DMS114 treated with DMSO at 0.1 percent for 48 hours (cell line): ENCODE results near the gene ARMC3.
"Not testable (repeated sequence)": the region's sequence is repeated elsewhere in the genome, so short reads cannot be mapped to it uniquely, and the experiment has no call there.

Experiments
- DNase-seq: peaks from one replicate; lab custom pipeline; 2025; ENCODE audit not compliant: unreplicated experiment; lab: John Stamatoyannopoulos, UW

The ARMC3 gene, protein sequence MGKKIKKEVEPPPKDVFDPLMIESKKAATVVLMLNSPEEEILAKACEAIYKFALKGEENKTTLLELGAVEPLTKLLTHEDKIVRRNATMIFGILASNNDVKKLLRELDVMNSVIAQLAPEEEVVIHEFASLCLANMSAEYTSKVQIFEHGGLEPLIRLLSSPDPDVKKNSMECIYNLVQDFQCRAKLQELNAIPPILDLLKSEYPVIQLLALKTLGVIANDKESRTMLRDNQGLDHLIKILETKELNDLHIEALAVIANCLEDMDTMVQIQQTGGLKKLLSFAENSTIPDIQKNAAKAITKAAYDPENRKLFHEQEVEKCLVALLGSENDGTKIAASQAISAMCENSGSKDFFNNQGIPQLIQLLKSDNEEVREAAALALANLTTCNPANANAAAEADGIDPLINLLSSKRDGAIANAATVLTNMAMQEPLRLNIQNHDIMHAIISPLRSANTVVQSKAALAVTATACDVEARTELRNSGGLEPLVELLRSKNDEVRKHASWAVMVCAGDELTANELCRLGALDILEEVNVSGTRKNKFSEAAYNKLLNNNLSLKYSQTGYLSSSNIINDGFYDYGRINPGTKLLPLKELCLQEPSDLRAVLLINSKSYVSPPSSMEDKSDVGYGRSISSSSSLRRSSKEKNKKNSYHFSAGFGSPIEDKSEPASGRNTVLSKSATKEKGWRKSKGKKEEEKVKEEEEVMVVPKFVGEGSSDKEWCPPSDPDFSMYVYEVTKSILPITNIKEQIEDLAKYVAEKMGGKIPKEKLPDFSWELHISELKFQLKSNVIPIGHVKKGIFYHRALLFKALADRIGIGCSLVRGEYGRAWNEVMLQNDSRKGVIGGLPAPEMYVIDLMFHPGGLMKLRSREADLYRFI

DNA sequence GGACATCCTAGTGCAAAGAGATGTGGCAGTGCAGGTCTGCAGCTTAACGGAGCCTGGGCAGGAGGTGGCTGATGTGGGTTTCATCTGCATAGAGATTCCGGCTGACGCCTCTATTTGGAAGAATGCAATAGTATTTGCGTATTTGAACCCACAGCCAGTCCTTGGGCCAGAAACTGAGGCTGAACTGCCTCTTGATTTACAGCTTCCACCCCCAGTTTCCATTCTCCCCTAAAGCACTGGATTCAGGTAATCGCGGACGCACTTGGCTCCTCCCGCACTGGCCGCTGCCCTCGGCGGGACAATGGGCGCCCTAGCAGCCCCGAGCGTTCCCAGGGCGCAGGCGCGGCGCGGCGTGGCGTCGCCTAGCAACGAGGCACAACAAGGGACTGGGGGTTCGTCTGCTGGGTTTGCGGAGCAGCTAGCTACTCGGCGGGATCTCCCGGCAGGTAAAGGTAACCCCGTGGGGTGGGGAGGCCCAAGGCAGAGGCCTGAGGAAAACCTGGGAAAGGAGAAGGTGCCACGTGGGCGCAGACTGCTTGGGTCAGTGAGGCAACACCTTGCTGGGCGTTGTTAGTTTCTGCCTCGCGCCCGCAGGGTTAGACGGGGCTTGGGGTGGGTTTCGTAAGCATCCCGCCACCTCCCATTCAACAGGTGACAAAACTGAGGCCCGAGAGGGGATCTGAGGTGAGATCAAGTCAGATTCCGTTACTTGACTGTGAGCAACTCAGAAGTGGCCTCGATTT lies at the start of gene ARMC3:
ARMC3 (plus strand) TSS at position 393 of the 743 bp plus-strand sequence. CDS start 3,944 bp downstream, outside the sequence.
- DNase-seq: peak; percentile 48

GRCh38 chr10:22891797-22892196 lies 36.1 kb upstream of the ARMC3 start:
- no peak for DNase-seq

DNA sequence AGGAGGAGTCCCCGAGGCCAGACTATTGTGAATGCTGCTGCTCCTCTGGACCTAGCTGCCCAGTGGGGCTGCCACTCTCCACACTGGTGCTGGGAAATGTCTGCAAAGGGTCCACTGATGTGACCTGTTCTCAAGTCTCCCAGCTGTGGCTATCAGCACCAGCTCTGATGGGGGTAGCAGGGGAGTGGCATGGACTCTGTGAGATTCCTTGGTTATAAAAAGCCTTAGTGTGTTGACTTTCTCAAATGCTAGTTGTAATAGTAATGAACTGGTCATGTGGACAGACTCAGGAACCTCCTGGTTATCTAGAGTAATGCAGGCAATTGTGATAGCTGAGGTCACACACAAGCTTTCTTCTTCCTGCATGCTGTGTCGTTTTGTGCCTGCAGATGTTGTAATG lies 34.1 kb upstream of the ARMC3 start:
- no peak for DNase-seq

GRCh38 chr10:22894714-22895113 lies 33.1 kb upstream of the ARMC3 start:
- no peak for DNase-seq

GRCh38 chr10:22895252-22895651 lies 32.6 kb upstream of the ARMC3 start:
- no peak for DNase-seq

DNA sequence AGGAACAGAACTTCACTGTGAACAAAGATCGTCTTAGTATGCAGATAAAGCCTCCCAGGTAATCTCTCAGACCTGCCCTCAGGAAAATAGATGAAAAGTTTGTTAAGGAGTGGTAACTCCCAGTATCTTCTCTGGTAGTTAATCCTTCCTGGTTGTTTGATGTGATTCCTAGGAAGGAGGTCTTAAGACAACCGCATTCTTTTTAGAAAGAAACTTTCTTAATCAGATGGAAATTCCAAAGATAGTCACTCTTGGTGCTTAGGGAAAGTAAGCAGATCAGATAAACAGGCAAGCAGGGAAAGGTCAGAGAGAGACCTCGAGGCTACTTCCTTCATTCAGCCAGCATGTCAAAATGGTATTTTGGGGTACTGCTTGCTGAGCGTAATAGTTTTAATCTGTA lies 30.5 kb upstream of the ARMC3 start:
- no peak for DNase-seq

DNA sequence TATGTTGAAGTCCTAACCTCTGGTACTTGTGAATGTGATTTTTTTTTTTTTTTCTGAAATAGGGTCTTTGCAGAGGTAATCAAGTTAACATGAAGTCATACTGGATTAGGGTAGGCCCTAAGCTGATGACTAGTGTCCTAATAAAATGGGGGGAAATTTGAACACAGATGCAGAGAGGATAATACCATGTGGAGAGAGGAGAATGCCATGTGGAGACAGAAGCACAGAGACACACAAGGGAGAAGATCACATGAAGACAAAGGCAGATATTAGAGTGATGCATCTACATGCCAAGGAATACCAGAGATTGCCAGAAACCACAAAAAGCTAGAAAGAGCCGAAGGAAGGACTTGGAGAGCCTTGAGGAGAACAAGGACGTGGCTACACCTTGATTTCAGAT lies 28.5 kb upstream of the ARMC3 start:
- DNase-seq: no peak

DNA sequence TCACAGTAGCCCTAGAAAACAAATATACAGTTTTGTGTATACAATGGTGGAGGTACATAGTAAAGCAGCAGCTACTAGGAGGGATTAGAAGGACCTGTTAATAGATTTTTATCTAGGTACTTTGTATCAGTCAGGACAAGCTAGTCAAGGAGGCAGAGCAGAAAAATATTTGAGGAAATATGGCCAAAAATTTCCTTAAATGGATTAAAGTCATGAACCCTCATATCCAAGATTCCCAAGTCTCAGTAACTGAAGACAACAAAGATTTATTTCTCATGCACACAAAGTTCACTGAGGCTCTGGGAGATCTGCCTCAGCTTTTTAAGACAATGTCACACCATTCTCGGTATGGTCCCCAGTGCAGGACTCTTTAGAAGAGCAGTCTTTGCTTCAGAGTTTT lies 28.1 kb upstream of the ARMC3 start:
- DNase-seq: no peak

GRCh38 chr10:22900841-22901601 lies 26.8 kb upstream of the ARMC3 start:
- no peak for DNase-seq

DNA sequence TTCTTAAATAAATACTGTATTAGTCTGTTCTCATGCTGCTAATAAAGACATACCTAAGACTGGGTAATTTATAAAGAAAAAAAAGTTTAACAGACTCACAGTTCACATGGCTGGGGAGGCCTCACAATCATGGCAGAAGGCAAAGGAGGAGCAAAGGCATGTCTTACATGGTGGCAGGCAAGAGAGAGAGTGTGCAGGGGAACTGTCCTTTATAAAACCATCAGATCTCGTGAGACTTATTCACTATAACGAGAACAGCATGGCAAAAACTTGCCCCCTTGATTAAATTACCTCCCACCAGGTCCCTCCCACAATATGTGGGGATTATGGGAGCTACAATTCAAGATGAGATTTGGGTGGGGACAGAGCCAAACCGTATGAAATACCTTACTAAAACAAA lies 25.7 kb upstream of the ARMC3 start:
- not testable (repeated sequence) for DNase-seq

DNA sequence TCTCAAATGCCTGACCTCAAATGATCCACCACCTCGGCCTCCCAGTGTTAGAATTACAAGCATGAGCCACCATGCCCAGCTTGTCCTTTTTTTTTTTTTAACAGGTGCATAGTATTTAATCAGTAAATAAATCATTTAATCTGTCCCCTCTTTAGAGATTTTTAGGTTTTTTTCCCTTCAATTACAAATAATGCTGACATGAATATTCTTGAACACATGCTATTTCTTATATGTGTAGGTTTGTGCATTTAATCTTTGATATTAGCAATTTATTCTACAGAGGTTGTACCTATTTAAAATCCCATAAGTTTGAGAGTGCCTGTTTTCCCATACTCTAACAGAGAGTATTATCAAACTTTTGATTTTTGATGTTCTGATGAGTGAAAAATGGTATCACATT lies 24.2 kb upstream of the ARMC3 start:
- no peak for DNase-seq

DNA sequence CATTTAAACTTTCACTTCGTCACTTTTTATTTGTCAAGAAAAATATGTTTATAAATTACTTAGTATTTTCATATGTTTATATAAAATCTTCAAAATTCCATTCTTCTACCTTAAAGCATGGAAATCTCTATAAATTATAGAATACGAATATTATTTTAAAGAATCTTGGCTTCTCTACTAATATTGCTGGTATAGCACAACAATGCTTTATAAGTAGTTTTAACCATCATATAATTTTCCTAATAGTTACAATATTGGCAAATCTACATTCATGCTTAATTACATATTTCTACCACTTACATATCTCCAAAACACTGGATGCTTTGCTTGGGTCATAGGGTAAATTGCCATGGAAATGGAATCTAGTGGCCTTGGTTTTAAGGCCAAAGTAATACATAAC lies 21.1 kb upstream of the ARMC3 start:
- DNase-seq: no peak

DNA sequence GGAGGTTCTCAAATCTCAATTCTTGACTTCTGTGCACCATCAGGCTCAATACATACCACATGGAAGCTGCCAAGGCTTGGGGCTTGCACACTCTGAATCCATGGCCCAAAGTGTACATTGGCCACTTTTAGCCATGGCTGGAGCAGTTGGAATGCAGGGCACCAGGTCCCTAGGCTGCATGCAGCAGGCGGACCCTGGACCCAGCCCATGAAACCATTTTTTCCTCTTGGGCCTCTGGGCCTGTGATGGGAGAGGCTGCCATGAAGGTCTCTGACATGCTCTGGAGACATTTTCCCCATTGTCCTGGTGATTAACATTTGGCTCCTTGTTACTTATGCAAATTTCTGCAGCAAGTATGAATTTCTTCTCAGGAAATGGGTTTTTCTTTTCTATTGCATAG lies 19.0 kb upstream of the ARMC3 start:
- no peak for DNase-seq

DNA sequence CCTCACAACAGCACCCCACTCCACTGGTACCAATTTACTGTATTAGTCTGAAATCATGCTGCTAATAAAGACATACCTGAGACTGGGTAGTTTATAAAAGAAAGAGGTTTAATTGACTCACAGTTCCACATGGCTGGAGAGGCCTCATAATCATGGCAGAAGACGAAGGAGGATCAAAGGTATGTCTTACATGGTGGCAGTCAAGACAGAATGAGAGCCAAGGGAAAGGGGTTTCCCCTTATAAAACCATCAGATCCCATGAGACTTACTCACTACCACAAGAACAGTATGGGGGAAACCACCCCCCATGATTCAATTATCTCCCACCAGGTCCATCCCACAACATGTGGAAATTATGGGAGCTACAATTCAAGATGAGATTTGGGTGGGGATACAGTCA lies 18.2 kb upstream of the ARMC3 start:
- DNase-seq: not testable (repeated sequence)

- no peak for DNase-seq
Observed at GRCh38 chr10:22911067-22911466, 16.8 kb upstream of the ARMC3 start.

GRCh38 chr10:22911889-22912762 lies 15.7 kb upstream of the ARMC3 start:
- DNase-seq: no peak

- DNase-seq: no peak
Observed at GRCh38 chr10:22912763-22913384, 15.0 kb upstream of the ARMC3 start.

DNA sequence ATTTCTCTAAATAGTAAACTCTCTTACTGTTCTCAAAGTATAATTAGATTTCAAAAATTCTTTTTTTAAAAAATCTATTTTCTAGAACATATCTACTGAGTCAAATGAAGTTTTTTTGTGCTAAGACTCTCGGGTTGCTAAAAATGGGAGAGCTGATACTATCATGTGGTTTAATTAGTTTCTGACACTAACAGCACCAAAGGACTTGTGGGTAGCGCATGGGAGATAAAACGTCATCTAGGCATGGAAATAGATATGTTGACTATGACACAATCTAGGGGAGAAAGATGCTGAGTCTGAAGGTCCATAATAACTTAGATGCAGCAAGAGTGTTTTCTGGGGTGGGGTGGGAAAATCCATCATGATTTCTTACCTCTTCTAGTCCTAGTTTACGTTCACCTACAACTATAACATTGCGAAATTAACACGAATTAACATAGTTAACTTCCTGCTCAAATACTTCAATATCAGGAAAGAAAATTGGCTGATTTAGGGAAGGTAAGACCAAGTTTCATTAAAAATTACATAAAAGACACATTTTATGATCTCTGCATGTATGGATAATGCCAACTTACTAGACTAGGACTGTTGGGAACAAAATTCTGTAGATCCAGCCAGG lies 14.3 kb upstream of the ARMC3 start:
- no peak for DNase-seq

DNA sequence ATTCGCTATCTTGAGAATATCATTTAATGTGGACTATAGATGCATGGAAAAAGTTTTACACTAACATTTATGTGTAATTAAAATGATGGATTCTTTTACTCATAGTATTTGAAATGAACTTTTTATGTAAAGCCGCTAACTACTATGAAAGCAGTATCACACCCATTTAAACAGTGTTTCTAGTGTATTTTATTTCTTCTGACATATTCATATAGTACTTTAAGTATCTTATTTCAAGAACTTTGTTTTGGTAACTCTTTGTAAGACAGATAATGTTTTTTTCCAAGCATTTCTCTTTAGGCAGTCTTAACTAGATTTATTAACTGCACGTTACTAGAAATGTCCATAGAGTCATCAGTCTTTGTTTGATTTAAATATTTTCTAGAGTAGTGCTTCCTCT lies 12.5 kb upstream of the ARMC3 start:
- DNase-seq: no peak
